GM21723 (cell line): ENCODE results near the gene PDC.

Experiments
- ATAC-seq: cut with Tn5 transposase; IDR thresholded peaks from one replicate; pipeline ENCODE4 v1.9.1; 2021; ENCODE audit warnings: mild to moderate bottlenecking, moderate library complexity; ENCODE audit not compliant: unreplicated experiment

The PDC gene

DNA sequence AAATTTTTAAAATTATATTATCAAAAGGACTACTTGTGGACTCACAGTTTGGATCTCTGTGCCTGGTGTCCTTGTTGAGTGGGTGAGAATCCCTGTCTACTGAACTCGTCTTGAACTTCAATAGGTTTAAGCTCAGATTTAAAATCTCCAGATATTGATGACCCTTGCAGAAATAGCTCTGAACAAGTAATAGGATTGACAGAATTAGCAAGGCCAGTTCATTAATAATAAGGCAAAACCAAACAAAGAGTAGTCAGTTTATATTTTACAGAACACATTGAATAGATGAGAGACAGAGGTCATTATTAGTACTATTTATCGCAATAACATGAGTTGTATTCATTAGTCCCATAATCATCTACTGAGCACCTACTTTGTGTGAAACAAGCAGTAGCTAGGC is at the start of gene PDC:
TSS of gene PDC (minus strand) at position 101 of the 400 bp plus-strand sequence. CDS start 11,655 bp downstream, outside the sequence.
- ATAC-seq: no peak

DNA sequence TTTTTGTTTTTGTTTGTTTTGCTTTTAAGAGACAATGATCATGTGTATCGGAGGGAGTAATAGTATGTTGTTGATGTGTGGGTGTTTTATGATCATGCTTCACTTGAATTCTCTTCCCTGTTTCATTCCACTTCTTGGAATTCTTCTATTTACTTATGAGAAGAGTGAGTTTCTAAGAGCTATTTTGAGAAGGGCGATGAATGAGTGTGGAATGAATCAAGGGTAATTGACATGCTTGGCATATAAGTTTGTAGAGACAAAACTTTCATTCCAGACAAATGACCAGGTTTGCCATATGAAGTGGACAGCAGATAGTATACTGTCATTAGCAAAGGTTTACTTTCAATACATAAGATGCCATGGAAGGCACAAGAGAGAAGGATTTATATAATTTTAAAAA is 42.3 kb upstream of the PDC start:
- no peak for ATAC-seq

DNA sequence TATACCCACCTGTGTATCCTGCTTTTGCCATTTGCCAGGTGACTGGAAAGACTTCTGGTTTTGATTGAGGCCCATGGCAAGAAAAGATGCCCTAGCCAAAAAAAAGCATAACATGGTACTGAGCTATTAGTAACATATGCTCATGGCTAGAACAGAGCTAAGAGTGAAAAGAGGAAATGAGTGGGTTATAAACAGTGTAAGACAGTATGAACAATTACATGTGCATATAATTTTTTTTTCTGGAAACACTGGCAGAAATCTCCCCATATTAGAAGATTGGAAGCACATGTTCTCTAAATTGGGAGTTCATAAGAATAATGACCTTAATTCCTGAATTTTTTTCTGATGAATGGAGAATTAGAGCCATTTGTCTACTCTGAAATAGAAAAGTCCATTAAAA is 41.2 kb upstream of the PDC start:
- ATAC-seq: no peak

GRCh38 chr1:186500804-186501203 is 39.9 kb upstream of the PDC start:
- ATAC-seq: no peak

GRCh38 chr1:186499571-186499970 is 38.7 kb upstream of the PDC start:
- ATAC-seq: no peak

GRCh38 chr1:186498695-186499389 is 37.9 kb upstream of the PDC start:
- no peak for ATAC-seq

- no peak for ATAC-seq
These were observed 37.2 kb upstream of the PDC start for GRCh38 chr1:186498071-186498470.

GRCh38 chr1:186497651-186498050 is 36.7 kb upstream of the PDC start:
- no peak for ATAC-seq

GRCh38 chr1:186496171-186496851 is 35.4 kb upstream of the PDC start:
- ATAC-seq: no peak

GRCh38 chr1:186494832-186495271 is 33.9 kb upstream of the PDC start:
- ATAC-seq: peak; percentile 64

DNA sequence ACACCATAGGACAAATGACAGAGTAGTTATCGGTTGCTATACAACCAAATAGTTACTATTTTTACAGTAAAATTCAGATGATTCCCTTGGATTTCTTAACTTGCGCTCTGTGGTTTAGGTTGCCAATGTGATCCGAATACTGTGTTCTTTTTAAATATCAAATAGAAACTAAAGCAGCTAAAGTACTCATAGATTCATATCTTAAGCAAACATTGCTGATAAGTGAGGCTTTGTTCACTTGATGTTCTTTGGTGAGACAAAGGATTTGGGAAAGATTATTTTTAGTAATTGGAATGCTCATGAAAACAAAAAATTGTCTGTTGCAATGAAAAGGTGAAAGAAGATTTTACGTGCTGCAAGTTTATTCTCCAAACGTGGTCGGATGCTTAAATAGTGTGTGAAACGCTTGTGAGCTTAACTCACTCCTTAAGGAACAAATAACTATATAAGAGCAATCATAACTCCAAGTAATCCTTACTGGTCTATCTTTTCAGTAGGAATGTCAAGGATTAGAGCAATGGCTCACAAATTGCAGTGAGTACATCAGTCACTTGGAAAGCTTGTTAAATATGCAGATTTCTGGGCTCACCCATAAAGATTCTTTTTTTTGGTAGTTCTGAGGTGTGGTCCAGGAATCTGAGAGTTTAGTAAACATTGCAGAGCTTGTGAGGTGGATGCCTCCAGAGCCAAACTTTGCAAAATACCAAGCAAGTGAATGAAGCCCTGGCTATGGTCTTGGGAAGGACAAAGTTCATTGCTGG is 31.8 kb upstream of the PDC start:
- no peak for ATAC-seq

GRCh38 chr1:186491336-186491735 is 30.4 kb upstream of the PDC start:
- no peak for ATAC-seq

- no peak for ATAC-seq
These were observed 26.2 kb upstream of the PDC start for GRCh38 chr1:186487163-186487562.

DNA sequence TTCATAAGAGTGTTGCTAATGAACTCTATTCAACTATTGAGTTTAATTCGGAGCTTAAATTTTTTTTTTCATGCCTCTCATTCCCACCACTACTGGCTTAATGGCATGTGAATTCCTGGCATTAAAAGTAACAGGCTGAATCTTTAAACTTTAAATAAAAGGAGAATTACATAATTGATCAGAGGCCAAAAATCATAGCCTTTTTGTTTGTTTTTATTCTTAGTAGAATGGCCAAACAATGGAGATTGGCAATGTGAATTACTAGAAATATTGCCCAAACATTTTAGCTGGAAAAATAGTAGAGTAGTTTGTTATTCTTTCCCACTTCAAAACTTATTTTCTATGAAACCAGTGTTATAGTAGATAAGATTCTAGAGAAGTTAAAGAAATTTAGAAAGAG is 25.1 kb upstream of the PDC start:
- ATAC-seq: no peak

DNA sequence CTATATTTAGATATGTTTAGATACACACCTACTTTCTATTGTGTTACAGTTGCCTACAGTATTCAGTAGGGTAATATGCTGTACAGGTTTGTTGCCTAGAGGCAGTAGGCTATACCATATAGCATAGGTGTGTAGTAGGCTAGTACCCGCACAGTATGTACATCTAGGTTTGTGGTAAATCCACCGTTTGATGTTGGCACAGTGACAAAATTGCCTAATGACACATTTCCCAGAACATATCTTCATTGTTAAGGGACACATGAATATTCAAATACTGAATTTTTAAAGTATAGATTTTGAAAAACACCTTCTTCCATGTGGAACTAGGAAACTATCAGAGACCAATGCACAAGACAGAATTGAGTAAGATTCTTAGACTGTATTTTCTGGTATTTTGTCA is 22.6 kb upstream of the PDC start:
- ATAC-seq: no peak

GRCh38 chr1:186482661-186483255 is 21.8 kb upstream of the PDC start:
- ATAC-seq: no peak

- no peak for ATAC-seq
These were observed 20.5 kb upstream of the PDC start for GRCh38 chr1:186481303-186481888.

DNA sequence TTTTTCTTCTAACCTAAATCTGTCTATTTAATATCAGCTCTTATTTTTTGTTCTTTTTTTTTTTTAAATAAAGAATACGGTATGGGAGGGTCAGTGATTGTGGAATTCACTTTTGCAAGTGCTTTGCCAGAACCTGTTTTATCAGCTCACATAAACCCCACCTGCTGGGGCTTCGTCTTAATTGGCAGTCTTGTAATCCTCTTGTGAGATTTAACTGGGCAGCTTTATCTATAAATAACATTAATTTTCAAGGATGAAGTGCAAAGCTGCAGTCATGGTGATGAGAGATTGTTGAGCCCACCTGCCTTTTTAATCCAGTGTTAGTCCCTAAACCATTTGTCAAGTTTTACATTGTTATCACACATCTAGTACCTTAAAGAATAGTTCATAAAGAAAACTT is 18.2 kb upstream of the PDC start:
- ATAC-seq: no peak

GRCh38 chr1:186476264-186477040 is 15.5 kb upstream of the PDC start:
- no peak for ATAC-seq

- no peak for ATAC-seq
These were observed 13.3 kb upstream of the PDC start for GRCh38 chr1:186474208-186474607.
